ENCODE results near the gene PPP1R3E.

DNA sequence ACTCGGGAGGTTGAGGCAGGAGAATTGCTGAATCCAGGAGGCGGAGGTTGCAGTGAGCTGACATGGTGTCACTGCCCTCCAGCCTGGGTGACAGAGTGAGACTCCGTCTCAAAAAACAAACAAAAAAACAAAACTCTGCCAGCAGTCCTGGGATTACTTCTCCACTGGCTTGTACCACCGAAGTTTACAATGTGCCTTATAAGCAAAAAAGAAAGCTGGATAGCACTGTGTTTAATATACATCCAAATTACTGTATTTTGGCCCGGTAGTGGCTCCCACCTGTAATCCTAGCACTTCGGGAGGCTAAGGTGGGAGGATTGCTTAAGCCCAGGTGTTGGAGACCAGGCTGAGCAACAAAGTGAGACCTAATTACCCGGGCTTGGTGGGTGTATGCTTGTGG lies 33.5 kb downstream of the PPP1R3E start:
- TF ChIP-seq, protein P1, sequence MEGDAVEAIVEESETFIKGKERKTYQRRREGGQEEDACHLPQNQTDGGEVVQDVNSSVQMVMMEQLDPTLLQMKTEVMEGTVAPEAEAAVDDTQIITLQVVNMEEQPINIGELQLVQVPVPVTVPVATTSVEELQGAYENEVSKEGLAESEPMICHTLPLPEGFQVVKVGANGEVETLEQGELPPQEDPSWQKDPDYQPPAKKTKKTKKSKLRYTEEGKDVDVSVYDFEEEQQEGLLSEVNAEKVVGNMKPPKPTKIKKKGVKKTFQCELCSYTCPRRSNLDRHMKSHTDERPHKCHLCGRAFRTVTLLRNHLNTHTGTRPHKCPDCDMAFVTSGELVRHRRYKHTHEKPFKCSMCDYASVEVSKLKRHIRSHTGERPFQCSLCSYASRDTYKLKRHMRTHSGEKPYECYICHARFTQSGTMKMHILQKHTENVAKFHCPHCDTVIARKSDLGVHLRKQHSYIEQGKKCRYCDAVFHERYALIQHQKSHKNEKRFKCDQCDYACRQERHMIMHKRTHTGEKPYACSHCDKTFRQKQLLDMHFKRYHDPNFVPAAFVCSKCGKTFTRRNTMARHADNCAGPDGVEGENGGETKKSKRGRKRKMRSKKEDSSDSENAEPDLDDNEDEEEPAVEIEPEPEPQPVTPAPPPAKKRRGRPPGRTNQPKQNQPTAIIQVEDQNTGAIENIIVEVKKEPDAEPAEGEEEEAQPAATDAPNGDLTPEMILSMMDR (conservative IDR thresholded peaks at IDR 0.05 in 1 of 2, IDR thresholded peaks at IDR 0.05 in 1 of 2; ENCODE audit: extremely low read depth in 1 of 2, insufficient read depth in 1 of 2, low read depth in 1 of 2, low read length in 2 of 2) = no peak
- TF ChIP-seq EZH2 (IDR thresholded peaks at IDR 0.05; ENCODE audit: borderline replicate concordance, low read length) = no peak

Data from mammary epithelial cell (primary cell).